EL (cell line): Measurements from ENCODE around the gene ZNF560.
"Not testable (repeated sequence)": the region's sequence is repeated elsewhere in the genome, so short reads cannot be mapped to it uniquely, and the experiment has no call there.

Experiments
- DNase-seq: peaks from one replicate; pipeline ENCODE4 v3.0.0-alpha.2; 2016

Gene ZNF560

GRCh38 chr19:9498183-9498902 lies at the start of gene ZNF560:
ZNF560 (minus strand) TSS chr19:9498616; CDS start chr19:9475313, 23,303 bp downstream.
- peak; percentile 41 for DNase-seq

DNA sequence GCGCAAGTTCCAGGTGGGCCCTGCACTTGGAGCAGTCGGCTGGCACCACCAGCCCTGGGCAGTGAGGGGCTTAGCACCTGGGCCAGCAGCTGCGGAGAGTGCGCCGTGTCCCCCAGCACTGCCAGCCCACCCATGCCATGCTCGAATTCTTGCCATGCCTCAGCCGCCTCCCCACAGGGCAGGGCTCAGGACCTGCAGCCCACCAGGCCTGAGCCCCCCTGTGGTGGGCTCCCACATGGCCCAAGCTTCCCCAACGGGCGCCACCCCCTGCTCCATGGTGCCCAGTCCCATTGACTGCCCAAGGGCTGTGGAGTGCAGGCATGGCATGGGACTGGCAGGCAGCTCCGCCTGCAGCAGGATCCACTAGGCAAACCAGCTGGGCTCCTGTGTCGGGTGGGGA lies 49.5 kb upstream of the ZNF560 start:
- DNase-seq, result no peak

DNA sequence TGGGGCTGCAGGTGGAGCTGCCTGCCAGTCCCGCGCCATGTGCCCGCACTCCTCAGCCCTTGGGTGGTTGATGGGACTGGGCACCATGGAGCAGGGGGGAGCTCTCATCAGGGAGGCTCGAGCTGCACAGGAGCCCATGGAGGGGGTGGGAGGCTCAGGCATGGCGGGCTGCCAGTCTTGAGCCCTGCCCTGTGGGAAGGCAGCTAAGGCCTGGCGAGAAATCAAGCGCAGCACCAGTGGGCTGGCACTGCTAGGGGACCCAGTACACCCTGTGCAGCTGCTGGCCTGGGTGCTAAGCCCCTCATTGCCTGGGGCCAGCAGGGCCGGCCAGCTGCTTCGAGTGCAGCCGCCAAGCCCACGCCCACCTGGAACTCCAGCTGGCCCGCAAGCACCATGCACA lies 42.9 kb upstream of the ZNF560 start:
- DNase-seq, result not testable (repeated sequence)

DNA sequence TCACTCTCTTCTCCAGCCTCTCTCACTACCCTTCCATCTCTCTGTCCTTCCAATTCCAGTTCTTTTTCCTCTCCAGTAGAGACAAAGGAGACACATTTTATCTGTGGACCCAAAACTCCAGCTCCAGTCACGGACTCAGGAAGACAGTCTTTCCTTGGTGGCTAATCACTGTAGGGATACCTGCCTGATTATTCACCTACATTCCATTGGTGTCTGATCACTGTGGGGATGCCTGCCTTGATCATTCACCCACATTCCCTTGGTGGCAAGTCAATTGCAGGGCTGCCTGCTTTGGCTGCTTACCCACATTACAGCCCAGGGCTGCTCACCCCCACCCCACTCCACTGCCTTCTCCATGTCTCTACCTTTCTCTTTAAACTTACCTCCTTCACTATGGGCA lies 41.5 kb upstream of the ZNF560 start:
- not testable (repeated sequence) for DNase-seq

DNA sequence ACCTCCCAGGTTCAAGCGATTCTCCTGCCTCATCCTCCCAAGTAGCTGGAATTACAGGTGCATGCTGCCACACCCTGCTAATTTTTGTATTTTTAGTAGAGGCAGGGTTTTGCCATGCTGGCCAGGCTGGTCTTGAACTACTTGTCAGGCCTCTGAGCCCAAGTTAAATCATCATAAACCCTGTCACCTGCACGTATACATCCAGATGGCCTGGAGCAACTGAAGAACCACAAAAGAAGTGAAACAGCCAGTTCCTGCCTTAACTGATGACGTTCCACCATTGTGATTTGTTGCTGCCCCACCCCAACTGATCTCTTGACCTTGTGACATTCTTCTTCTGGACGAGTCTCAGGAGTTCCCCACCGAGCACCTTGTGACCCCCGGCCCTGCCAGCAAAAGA lies 40.8 kb upstream of the ZNF560 start:
- DNase-seq, result not testable (repeated sequence)

DNA sequence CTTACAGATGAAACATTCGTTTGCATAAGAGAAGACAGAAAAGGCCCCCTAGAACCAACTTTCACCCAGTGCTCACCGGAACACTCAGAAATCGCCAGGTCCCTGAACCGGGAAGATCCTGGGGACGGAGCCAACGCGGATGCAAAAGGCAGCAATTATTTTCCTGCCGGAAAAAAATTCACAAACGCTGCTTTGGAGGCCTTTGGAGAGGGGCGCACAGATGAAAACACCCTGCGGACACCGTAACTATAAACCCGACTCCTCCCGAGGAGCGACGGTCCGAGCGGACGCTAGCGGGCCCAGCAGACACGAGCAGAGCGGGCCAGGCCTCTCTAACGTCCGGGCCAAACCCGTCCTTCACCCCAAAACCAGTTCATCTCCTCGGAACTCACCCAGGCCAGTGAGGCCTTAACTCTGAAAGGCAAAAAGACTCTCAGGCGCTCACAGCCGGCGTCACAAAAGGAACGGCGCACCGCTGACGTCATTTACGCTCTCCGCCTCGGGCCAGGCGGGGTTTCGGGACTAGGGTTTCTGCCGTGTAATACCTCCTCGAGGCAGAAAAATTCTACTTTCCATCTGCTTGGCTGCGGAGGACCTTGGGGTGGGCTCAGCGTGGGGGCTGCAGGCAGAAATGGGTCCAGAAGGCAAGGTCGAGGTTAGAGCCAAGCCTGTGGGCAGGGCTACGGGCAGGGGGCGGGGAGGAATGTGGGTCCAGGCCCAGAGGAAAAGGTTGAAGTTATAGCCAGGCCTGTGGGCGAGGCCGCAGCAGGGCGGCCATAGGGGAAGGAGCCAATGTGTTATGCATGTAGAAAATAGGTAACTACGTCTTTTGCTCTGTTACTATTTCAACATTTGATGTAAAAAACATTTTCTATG lies 40.0 kb upstream of the ZNF560 start, which contains the start of gene ZNF426:
TSS of gene ZNF426 (minus strand) at position 463 of the 876 bp plus-strand sequence. CDS start 2,413 bp downstream, outside the sequence.
- peak; percentile 87 for DNase-seq

- DNase-seq, result no peak
Measured at GRCh38 chr19:9535934-9536333, 37.5 kb upstream of the ZNF560 start.

GRCh38 chr19:9531933-9532332 lies 33.5 kb upstream of the ZNF560 start:
- peak; percentile 41 for DNase-seq

- no peak for DNase-seq
Measured at GRCh38 chr19:9528757-9529336, 30.4 kb upstream of the ZNF560 start.

- DNase-seq, result no peak
Measured at GRCh38 chr19:9523885-9524474, 25.6 kb upstream of the ZNF560 start.

- DNase-seq, result no peak
Measured at GRCh38 chr19:9507285-9507684, 8.9 kb upstream of the ZNF560 start.

DNA sequence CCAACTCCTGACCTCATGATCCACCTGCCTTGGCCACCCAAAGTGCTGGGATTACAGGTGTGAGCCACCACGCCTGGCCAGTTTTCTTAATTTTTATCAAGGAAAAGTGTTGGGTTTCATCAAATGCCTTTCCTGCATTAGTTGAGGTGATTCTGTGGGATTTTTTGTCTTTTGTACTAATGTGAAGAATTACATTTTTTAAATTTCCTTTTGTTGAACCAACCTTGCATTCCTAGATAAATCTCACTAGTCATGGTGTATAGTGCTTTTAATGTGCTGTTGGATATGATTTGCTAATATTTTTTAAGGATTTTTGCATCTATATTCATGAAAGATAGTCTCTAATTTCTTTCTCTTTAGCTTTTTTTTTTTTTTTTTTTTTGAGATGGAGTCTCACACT lies 2.4 kb upstream of the ZNF560 start:
- no peak for DNase-seq

- DNase-seq, result no peak
Measured at GRCh38 chr19:9494096-9494495, 4.3 kb downstream of the ZNF560 start.

DNA sequence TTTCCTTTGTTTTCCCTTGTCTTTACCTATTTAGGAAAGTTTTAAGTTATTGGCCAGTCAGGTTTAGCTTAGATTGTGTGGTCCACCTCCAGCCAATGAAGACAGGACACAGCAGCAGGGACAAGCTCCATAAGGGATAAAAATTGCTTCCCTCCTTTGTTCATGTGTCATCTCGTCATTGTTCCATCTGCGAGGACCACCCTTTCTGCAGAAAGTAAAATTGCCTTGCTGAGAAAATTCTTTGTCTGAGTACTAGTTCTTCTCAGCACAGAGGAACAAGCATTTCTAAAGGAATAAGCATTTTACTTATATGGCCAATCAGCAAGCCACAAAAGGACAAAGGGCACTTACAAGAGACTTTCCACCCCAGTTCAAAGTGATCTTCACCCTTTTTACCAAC lies 11.4 kb downstream of the ZNF560 start:
- no peak for DNase-seq

DNA sequence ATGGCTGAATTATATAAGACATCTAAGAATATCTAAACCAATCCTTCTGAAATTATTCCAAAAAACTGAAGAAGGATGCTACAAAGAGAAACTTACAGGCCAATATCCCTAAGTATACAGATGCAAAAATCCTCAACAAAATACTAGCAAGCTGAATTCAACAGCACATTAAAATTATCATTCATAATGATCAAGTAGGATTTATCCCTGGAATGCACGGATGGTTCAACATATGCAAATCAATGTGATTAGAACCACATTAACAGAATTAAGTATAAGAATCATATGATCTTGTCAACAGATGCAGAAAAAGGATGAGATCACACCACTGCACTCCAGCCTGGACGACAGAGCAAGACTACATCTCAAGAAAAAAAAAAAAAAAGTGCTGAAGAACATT lies 13.3 kb downstream of the ZNF560 start:
- no peak for DNase-seq

DNA sequence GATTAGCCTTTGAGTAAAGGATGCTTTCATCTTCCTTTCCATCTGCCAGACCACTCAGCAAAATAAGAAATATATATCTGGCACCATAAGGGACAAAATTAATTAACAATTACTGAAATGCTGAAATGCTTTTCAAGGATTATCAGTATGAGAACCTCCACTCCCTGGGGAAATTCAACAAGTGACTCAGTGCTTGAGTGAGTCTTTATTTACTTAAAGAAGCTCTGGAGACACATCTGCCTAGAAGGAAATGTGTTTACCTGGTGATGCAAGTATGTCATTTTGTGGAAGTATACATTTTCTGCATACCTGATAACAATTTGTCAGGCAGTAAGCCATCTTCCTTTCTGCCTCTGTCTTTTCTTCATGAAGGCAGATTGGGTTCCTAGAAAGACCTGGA lies 23.4 kb downstream of the ZNF560 start:
- DNase-seq, result no peak

DNA sequence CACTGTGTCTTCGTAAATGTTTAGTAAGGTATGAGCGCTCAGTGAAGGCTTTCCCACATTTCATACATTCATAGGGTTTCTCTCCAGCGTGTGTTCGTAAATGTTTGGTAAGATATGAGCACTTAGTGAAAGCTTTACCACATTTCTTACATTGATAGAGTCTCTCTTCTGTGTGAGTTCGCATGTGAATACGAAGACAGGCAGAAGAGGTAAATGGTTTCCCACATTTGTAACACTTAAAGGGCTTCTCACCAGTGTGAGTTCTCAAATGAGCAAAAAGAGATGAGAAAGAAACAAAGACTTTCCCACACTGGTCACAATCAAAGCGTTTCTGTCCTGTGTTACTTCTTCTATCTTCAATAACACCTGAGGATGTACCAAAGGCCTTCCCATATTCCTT lies 31.3 kb downstream of the ZNF560 start:
- no peak for DNase-seq

DNA sequence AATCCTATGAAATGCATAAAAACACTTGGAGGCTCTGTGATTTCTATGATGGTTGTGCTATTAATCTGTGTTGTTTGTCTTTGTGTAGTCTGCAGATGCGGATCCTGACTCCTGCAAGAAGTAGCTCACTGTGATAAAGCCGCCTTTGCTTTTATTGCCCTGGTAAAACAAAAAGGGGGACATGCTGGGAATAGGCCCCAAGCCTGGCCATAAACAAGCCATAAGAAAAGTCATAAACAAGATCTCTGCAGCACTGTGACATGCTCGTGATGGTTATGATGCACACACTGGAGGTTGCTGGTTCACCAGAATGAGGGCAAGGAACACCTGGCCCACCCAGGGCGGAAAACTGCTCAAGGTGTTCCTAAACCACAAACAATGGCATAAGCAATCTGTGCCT lies 36.5 kb downstream of the ZNF560 start:
- DNase-seq, result no peak

GRCh38 chr19:9456018-9456689 lies 42.3 kb downstream of the ZNF560 start:
- DNase-seq, result no peak

GRCh38 chr19:9453953-9454352 lies 44.5 kb downstream of the ZNF560 start:
- no peak for DNase-seq

GRCh38 chr19:9445037-9445436 lies 53.4 kb downstream of the ZNF560 start:
- DNase-seq, result no peak

DNA sequence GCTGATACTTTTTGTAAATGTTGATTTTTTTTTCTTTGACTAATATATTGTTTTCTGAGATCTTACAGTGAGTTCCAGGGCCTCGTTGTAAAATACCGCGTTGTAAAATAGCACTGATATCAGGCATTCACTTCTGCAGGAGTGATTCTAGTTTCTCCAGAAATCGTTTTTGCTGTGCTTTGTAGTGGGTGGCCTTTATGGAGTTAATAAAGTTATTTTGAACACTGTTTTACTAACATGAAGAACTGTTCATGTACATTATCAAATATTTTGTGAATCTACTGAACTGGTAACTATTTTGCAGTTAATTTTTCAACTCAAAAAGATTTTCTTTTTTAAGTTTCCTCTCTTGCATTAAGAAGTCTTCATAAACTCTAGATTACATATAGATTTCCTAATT lies 62.1 kb downstream of the ZNF560 start:
- DNase-seq, result no peak
